ENCODE measurements around the gene CD96.
"Not testable (repeated sequence)": the region's sequence is repeated elsewhere in the genome, so short reads cannot be mapped to it uniquely, and the experiment has no call there.

Gene CD96, protein sequence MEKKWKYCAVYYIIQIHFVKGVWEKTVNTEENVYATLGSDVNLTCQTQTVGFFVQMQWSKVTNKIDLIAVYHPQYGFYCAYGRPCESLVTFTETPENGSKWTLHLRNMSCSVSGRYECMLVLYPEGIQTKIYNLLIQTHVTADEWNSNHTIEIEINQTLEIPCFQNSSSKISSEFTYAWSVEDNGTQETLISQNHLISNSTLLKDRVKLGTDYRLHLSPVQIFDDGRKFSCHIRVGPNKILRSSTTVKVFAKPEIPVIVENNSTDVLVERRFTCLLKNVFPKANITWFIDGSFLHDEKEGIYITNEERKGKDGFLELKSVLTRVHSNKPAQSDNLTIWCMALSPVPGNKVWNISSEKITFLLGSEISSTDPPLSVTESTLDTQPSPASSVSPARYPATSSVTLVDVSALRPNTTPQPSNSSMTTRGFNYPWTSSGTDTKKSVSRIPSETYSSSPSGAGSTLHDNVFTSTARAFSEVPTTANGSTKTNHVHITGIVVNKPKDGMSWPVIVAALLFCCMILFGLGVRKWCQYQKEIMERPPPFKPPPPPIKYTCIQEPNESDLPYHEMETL

DNA sequence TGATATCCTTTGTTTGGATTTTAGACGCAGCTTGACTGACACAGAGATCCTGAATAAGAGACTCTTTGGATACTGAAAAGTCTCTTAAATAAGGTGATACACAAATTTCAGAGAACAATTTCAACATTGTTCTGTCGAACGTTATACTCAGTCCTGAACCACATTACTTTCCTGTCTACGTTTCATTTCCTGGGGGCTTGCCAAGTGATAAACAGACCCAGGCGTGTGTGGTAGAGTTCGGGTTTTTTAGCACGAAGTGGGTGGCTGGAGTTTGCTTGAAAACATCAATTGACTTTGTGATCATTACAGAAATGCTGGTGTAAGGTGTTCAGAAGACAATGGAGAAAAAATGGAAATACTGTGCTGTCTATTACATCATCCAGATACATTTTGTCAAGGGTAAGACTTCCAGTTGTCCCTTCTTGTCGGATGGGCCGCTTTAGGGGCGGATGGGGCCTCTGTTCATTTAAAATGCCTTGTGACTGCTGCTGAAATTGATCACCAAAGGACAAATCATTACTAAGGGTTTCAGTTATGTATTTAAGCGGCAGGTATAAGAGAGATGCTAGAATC is at the start of gene CD96:
TSS of gene CD96 (plus strand) at position 287 of the 573 bp plus-strand sequence. CDS start at position 339, 52 bp downstream.
- no peak for DNase-seq

DNA sequence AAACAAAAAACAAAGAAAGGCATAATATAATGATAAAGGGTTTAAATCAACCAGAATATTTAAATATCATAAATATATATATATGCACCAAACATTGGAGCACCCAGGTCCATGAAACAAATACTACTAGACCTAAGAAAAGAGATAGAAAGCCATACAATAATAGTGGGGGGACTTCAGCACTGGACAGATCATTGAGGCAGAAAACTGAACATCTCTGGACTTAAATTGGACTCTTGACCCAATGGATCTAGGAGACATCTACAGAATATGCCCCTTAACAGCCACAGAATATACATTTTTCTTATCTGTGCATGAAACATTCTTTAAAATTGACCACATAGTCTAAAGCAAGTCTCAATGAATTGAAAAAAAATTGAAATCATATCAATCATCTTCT is 48.7 kb upstream of the CD96 start:
- no peak for DNase-seq

DNA sequence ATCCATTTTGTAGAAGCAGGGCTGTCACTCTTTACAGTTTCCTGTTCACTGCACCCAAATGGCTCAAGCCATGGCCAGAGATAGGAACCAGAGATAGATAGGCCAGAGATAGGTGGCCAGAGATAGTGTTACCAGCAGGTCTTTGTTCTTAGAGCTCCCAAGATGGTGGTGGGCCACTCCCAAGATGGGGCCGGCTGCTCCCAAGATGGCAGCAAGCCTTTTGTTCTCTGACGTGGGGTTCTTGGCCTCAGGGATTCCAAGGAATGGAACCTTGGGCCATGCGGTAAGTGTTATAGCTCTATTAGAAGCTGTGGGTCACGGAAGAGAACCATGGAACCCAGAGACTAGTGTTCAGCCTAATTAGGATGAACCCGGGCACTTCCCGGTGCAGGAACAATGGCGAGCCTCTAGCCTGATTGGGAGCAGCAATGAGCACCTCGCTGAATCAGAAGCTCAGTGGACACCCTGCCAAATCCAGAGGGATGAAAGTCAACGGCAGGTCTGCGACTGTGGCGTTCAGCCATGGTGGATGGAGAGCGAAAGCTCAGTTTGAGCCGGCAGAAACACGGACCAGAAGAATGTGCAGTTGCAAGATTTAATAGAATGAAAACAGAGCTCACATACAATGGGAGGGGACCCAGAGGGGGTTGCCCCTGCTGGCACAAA is 45.0 kb upstream of the CD96 start:
- no peak for DNase-seq

DNA sequence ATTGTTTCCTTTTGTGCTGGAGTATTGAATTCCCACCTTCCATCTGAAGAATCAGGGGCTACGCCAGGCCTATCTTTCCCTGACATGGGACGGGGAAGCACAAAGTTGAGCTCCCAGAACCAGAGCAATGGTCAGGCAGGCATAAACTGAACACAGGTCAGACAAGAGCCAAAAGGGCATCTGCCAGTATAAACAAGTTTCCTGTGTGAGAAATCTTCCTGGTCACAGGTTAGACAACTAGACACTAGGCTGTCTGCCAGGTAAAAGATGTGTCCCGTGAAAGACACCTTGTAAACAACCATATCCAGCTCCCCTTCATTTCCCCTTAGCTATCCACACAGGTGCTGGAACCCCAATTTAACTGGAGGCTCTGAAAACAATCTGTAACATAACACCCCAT is 44.0 kb upstream of the CD96 start:
- DNase-seq = no peak

DNA sequence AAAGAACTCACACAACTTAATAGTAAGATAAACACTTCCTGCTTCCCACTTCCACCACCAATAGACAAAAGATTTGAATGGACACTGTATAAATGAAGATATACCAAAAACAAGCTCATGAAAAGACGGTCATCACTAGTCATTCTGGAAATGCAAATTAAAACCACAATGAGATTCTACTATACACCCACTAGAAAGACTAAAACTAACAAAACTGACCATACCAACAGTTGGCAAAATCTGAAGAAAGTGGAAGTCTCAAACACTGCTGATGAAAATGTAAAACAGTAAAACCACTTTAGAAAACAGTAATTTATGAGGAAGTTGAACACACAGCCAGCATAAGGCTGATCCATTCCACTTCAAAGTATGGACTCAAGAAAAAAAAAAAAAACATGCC is 35.6 kb upstream of the CD96 start:
- DNase-seq = no peak

DNA sequence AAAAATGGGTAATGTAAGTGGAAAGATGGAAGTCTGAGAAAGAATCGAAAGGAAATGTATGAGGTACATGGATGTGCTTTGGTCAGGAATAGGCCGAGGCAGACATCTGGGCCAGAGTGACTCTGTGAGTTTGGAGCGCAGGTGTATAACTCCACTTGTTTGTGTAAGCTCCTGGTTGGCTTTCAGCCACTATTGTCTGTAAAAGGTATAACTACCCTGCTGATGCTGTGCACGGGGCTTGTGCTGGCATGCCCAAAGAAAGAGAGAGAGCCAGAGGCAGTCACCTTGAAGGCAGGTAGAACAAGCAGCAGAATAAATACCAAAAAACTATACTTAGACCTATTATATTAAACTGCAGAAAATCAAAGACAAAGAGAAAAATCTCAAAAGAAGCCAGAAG is 32.7 kb upstream of the CD96 start:
- DNase-seq = no peak

DNA sequence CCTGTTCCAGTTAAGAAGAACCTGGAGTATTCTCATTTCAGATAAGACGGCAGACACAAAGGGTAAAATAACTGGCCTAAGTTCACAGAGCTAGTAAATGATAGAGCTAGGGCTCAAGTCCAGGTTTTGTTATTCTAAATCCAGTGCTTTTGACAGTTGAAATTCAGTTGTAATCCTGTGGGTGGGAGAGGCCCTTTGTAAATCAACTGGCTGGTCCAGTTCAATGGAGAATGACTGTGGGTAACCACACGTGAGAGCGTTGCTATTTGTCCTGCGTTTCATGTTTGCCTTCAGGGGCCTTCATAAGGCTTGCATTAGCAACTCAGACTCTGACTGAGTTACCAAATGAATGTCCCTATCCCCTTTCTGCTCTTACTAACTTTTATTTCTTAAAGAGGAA is 24.2 kb upstream of the CD96 start:
- DNase-seq = no peak

DNA sequence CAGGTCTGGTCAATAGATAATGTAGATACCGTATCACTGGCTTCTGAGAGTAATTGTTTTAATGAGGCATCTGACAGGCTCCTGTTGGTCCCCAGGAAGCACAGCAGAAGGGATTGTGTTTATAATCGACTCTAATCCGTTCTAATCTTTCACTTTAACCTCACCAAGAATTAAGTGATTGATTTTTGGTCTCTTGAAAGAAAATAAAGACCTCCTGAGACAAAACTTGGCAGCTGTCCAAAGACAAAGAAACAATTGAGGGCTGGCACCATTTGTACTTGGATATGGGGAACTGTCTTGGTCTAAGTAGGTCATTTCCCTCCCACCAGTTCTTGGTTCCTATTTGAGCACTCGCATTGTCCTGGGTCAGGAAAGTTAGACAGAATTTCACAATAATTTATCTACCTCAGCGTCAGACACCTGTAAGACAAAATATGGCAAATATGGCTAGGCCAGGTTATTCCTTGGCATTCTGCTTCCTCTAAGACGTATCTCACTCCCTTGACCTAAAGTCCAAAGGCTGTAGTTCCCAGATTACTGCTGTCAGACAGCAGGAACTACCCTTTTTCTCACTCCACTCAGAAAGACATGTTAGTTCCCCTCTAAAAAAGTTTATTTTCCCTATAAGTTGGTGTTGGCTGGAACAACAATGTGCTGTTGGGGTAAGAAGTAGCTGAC is 22.7 kb upstream of the CD96 start:
- DNase-seq = no peak

DNA sequence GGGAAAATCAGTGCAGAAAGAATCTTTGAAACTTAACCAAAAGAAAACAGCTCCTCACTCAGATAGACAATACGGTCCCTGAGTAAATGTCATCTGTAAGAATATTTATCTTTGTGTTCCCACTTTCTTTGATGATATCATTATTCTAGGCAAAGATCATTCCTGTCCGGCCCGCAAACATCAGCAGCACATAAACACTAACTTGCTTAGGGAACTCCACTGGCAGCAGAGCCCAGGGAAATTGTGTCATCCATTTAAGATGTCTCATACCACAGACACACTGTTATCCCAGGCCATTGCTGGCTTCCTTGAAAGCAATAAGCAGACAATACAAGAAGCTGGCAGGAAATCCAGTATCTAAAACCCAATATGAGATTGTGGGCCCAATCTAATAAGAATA is 20.1 kb upstream of the CD96 start:
- no peak for DNase-seq

DNA sequence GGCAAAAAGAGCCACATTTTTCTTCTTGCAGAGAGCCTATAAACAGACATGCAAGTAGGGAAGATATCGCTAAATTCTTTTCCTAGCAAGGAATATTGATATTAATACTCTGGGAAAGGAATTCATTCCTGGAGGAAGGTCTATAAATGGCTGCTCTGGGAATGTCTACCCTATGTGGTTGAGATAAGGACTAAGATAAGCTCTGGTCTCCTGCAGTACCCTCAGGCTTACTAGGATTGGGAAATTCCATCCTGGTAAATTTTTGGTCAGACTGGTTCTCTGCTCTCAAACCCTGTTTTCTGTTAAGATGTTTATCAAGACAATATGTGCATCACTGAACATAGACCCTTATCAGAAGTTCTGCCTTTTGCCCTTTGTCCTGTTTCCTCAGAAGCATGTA is 17.5 kb upstream of the CD96 start:
- DNase-seq = not testable (repeated sequence)

DNA sequence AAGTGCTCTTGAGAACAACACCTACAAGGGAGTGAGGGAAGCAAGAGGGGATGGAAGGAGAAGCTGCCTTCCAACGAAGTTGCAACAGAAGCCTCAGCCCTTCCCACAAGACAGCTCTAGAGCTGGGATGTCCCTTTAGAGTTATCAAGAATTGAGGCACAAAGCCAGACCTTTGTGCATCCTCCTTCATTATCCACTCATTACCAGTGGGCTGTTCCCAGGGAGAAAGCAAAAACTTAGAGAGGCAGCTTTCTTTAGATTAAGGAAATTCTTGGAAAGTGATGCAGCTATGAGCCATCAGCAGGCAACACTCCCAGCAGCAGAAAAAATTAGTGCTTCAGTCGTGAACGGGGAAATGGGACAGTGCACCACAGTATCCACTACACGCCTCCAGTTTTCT is 10.6 kb upstream of the CD96 start:
- DNase-seq = no peak

DNA sequence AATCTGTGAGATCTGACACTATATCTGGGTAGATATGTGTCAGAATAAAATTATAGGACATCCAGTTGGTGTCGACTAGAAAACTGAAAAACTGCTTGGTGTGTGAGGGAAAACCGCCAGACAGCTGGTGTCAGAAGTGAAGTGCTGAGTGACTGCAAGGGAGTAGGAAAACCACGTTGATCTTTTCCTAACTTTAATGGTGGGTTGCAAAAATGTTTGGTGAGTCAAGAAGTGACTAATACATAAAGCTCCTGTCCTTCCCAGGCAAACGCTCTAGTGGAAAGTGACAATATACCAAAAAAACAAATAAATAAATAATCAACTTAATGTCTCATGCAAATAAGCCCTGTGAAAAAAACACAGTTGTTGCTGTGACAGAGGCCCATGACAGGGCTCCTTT is 7.3 kb upstream of the CD96 start:
- no peak for DNase-seq

DNA sequence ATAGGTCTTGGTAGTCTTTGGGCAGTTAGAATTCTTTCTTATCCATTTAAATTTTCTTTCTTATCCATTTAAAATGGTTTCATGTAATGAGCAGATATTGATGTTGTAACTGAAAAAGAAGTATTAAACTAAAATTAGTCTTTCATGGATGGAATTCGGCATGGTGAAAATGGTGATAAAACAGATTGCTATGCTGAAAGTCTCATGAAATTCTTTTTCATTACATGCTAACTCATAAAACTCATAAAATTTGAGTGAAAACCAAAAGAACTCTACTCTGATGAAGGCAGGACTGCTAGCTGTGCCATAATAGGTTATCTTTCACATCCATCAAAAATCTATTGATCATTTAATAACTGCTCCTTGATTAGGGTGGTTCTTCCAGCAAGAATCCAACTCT is 3.9 kb upstream of the CD96 start:
- no peak for DNase-seq

DNA sequence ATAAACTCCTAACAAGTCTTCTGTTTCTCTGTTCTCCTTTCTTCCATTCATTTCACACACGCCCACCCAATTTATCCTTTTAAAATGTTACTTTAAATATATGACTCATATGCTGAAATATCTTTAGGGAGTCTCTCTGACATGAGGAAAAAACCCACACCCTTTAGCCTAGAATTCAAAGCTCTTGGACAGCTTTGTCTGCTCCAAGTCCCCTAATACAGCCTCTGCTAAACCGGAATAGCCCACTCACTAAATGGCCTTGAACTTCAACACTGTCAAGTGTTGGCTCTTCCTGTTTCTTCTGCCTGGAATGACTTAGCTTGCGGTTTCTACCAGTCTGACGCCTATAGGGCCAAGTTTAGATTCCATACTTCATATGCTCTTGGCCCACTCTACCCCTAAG is 3.3 kb upstream of the CD96 start:
- DNase-seq = no peak

DNA sequence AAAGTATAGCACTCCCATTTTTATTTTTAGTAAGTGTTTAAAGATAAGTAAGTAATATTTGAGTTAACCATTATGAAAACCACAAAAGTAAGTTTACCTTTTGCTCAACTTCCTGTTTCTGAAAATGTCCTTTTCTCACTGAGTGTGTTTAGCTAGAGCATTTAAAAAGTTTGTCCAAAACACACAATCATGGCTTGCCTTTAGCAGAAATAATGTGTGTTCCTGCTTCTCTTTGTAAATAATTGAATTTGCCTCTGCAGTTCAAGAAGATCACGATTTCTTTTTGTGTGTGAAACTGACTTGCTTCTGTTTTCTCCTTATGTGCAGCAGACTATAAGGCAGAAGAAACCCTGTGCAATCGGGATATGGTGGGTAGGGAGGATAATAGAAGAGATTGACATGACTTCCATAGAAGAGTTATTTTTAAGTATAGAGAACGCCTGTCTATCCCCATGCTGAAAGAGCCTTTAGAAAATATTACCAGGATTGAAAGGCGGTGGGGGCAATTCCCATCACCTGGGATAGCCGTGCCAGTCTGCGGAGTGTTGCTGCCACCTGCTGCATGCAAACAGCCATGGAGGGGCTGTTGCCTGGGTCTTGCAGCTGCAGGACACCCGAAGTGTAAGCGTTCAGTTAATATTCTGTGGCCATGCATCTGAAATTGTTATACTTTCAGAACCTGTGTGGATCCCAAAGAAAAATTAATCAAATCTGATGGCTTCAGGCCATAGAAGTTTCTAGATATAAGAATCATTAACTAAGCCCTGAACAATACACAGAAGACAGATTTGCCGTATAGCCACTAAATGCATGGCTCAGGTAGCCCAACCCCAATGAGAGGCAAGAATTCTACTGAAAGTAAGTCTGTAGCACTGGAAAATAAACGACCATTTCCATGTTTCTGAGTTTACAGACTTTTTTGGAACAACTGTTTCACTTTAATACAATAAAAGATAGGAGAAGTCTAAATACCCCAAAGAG is 2.4 kb upstream of the CD96 start:
- DNase-seq = peak; percentile 30

DNA sequence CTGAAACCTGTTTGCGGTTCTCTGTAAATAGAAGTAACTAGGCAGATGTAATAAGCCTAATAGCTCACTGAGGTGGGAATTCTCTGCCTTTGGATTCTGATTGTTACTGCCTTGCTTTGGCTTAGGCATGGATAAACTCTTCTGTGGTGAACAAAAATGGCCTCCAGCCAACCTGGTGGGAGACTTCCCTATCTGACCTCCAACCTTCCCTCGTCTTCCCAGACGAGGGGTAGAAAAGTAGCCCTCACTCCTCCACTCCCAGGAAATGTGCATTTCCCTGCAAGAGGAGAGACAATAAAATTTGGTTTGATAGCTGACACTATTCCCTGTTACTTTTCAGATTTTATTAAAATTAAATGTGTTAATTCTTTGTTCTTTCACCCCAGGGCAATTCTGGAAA is 606 bp upstream of the CD96 start:
- DNase-seq = no peak

DNA sequence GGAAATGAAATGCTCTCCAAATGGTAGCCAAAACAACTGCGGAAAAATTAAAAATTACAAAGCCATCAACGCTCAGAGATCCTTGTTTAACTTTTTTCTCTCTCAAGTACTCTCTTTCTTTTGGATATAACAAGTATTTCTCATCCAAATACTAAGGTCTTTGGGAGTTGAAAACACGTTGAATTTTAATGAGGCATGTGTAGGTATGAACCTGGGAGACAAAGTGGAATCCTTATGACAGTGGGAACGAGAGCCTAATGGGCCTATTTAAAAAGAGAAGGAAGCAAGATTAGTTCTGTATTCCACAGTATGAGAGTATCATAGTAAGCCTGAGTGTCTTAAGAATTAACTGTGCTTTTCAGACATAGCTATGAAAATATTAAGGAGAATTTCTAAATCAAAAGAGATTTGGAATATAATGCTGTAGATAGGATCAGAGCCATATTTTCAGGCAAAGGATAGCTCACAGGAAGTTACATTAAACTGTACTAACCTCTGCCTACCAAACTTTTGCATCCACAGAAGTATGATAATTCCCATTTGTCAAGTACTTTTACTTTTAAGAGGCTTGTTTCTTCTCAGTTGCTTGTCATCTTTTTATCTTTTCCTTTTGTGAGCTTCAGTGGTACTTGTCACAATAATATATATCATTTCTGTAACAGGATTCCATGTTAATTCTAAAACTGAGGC is 759 bp downstream of the CD96 start:
- DNase-seq = no peak

DNA sequence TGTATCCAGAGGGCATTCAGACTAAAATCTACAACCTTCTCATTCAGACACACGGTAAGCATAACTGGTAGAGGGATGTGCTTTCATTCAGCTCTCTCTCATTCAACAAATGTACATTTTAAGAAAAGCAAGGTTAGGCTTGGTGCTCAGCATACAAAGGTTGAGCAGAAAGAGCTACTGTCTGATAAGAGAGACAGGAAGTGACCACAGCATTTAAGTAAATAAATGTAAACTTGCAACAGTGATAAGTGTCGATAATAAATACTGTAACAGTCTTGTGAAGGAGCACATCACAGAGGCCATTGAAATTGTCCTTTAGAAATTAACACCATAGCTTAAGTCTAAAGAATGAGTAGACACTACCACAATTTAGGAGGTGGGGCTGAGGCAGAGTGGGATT is 3.4 kb downstream of the CD96 start:
- DNase-seq = no peak

DNA sequence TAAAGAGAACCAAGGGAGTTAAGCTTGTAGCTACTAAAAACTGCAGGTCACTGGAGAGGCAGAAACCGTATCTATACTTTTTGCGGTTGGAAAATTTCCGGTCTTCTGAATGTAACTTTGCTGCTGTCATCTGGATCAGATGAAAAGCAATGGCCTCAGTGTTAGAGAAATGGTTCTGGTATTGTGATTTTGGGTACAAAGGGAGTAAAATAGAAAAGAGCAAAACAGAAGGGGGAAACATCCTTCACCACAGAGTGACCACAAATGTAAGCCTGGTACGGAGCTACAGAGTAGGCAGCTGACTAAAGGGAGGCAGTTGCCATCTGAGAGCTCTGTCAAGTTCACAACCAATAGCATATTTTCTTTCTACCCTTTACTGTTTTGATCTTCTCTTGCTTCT is 5.6 kb downstream of the CD96 start:
- DNase-seq = peak; percentile 68

DNA sequence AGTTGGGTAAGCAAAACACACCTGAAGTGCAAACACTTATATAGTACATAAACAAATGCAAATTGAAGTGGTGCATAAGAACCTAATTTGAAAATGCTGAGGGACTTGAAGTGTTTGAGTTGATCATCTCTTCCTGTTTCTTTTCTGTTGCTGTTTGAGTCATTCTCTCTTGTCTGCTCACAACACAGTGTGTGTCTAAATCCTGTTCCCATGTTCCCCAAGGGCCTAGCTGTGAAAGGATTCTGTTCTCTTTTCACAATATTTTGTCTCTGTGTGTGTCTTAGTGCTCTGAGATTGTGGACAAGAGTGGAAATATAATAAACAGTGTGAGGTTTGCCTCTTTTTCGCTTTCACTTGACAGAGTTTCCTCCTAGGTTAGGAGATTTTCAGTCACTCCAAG is 6.1 kb downstream of the CD96 start:
- no peak for DNase-seq

DNA sequence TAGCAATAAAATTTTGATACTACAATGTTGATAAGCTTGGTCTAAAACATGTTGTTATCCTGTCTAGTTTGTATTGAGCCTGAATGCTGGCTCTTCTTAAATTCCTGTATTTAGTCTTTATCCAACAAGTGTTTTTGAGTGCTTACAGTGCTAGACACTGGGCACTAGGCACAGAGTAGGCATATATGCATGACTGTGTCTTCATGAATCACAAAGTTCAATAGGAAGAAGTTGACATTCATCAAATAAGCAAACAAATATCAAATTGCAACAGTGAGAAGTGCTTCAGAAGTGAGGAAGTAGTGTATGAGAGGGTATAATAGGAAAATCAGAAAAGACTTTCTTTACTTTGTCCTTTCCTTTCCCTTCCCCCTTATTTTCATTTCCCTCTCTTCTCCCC is 6.8 kb downstream of the CD96 start:
- DNase-seq = no peak

DNA sequence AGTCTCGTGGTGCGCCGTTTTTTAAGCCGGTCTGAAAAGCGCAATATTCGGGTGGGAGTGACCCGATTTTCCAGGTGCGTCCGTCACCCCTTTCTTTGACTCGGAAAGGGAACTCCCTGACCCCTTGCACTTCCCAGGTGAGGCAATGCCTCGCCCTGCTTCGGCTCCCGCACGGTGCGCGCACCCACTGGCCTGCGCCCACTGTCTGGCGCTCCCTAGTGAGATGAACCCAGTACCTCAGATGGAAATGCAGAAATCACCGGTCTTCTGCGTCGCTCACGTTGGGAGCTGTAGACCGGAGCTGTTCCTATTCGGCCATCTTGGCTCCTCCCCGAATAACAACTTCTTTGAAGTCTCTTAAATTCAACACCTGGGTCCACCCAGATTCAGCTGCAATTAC is 19.9 kb downstream of the CD96 start:
- not testable (repeated sequence) for DNase-seq
